GM19452 (cell line): ENCODE measurements around the gene CDH11.

ENCODE experiments used
- ATAC-seq: cut with Tn5 transposase; IDR thresholded peaks from one replicate; pipeline ENCODE4 v1.9.1; 2021; ENCODE audit not compliant: unreplicated experiment

Gene CDH11

GRCh38 chr16:64924086-64924485, 197.8 kb downstream of the CDH11 start:
- ATAC-seq: no peak

- ATAC-seq: no peak
These were observed 201.8 kb downstream of the CDH11 start for GRCh38 chr16:64919929-64920607.

- ATAC-seq: no peak
These were observed 202.7 kb downstream of the CDH11 start for GRCh38 chr16:64919141-64919540.

- no peak for ATAC-seq
These were observed 205.8 kb downstream of the CDH11 start for GRCh38 chr16:64916051-64916450.

GRCh38 chr16:64910356-64910755, 211.5 kb downstream of the CDH11 start:
- no peak for ATAC-seq

- no peak for ATAC-seq
These were observed 214.0 kb downstream of the CDH11 start for GRCh38 chr16:64907844-64908243.

GRCh38 chr16:64903770-64904169, 218.1 kb downstream of the CDH11 start:
- ATAC-seq: no peak

- no peak for ATAC-seq
These were observed 221.3 kb downstream of the CDH11 start for GRCh38 chr16:64900517-64900916.

- ATAC-seq: no peak
These were observed 221.8 kb downstream of the CDH11 start for GRCh38 chr16:64900019-64900418.

GRCh38 chr16:64898159-64898558, 223.7 kb downstream of the CDH11 start:
- ATAC-seq: no peak
